Panc1 (cell line): ENCODE data around the gene ALDH2. TPM values are rescaled to one million over a fixed set of nuclear protein-coding genes. Genes with fewer than 3 reads are reported as not detected.

Experiments used
- ATAC-seq: fragments of 200-7000 bp; cut with Tn5 transposase; 2 replicates; pipeline ENCODE4 v1.9.1; 2020; ENCODE audit warnings: mild to moderate bottlenecking, moderate library complexity
- BruUV-seq: library from RNA; stranded (reverse); fragments of 400-500 nt; replicated peaks from 2 replicates; lab custom pipeline; 2021; lab: Mats Ljungman, UMichigan
- CTCF ChIA-PET: fragments of 300-600 bp; sonication (Branson Sonifier 250); formaldehyde crosslinking; loops from one replicate; lab custom pipeline; 2022; ENCODE audit warnings: antibody characterized with exemption; lab: Charles Lee
- POLR2A ChIA-PET: fragments of 300-600 bp; sonication (Branson Sonifier 250); formaldehyde crosslinking; loops from one replicate; lab custom pipeline; 2022; ENCODE audit warnings: antibody characterized with exemption; lab: Charles Lee
- DNase-seq: peaks from one replicate; pipeline ENCODE4 v3.0.0-alpha.2; 2010; ENCODE audit warnings: low read depth, low spot score
- H3K27ac ChIP-seq: 2 replicates; pipeline ENCODE4 v1.5.1; 2011; ENCODE audit warnings: mild to moderate bottlenecking, low read length, inconsistent platforms
- H3K27me3 ChIP-seq: fragments of 200-500 bp; sonication (Bioruptor generic); 2 replicates; pipeline ENCODE4 v1.6.0; 2014; ENCODE audit warnings: low read length, inconsistent platforms; ENCODE audit not compliant: control insufficient read depth, insufficient read depth
- H3K36me3 ChIP-seq: fragments of 200-500 bp; sonication (Bioruptor generic); 2 replicates; pipeline ENCODE4 v1.5.1; 2014; ENCODE audit warnings: inconsistent platforms, mild to moderate bottlenecking, low read length, moderate library complexity; ENCODE audit not compliant: control insufficient read depth, insufficient read depth
- H3K4me1 ChIP-seq: 2 replicates; pipeline ENCODE4 v1.5.1; 2011; ENCODE audit warnings: inconsistent platforms, mild to moderate bottlenecking, low read length, moderate library complexity; ENCODE audit not compliant: control insufficient read depth, insufficient read depth
- H3K4me3 ChIP-seq, 2 experiments: 2 replicates each; pipeline ENCODE4 v1.5.1; 2011 to 2012; ENCODE audit warnings: low read depth in 2 of 2, low read length in 2 of 2, mild to moderate bottlenecking in 2 of 2, inconsistent platforms in 1 of 2, moderate library complexity in 1 of 2
- H3K9me3 ChIP-seq: fragments of 200-500 bp; sonication (Bioruptor generic); 2 replicates; pipeline ENCODE4 v1.5.1; 2014; ENCODE audit warnings: low read depth, mild to moderate bottlenecking, inconsistent platforms, low read length, moderate library complexity; ENCODE audit not compliant: control insufficient read depth, insufficient read depth
- POLR2AphosphoS5 ChIP-seq: IDR thresholded peaks from 2 replicates; pipeline ENCODE4 v1.6.1; 2012; ENCODE audit warnings: mild to moderate bottlenecking, low read depth, low read length, moderate library complexity
- SIN3A ChIP-seq: IDR thresholded peaks from 2 replicates; pipeline ENCODE4 v1.6.1; 2012; ENCODE audit warnings: low read depth, mild to moderate bottlenecking, low read length, moderate library complexity, borderline replicate concordance; ENCODE audit not compliant: insufficient read depth
- TCF7L2 ChIP-seq: IDR thresholded peaks from 2 replicates; pipeline ENCODE4 v1.6.1; 2011; ENCODE audit warnings: mild to moderate bottlenecking, low read depth, low read length, inconsistent platforms
- in situ Hi-C: cut with HindIII; loops from 2 replicates; pipeline ENCODE4 v1.10.0; 2016; ENCODE audit warnings: low sequenced_read_pairs, low pct_unique_long_range_greater_than_20kb
- intact Hi-C: fragments of 100-400 bp; cut with micrococcal nuclease; formaldehyde crosslinking; loops from one replicate; pipeline ENCODE4 v1.10.0; 2022; ENCODE audit not compliant: unreplicated experiment
- total RNA-seq: library from RNA; stranded (reverse); gene quantifications from one replicate; pipeline ENCODE4 v1.2.1, GENCODE V29; 2021; ENCODE audit not compliant: unreplicated experiment
- TF ChIP-seq, protein P1 (sequence below): fragments of 450-650 bp; IDR thresholded peaks from 2 replicates; pipeline ENCODE4 v1.5.1; 2017; ENCODE audit warnings: mild to moderate bottlenecking
- TF ChIP-seq, protein P2 (sequence below), 2 experiments: IDR thresholded peaks; 2 replicates each; pipeline ENCODE4 v1.6.1; 2011 to 2012; ENCODE audit warnings: low read depth in 2 of 2, control low read depth in 1 of 2, low read length in 1 of 2, mild to moderate bottlenecking in 1 of 2, moderate library complexity in 1 of 2; ENCODE audit not compliant: insufficient read depth in 1 of 2

Gene ALDH2
- total RNA-seq, 1 experiment from 2014 or later: 9.0 TPM

DNA sequence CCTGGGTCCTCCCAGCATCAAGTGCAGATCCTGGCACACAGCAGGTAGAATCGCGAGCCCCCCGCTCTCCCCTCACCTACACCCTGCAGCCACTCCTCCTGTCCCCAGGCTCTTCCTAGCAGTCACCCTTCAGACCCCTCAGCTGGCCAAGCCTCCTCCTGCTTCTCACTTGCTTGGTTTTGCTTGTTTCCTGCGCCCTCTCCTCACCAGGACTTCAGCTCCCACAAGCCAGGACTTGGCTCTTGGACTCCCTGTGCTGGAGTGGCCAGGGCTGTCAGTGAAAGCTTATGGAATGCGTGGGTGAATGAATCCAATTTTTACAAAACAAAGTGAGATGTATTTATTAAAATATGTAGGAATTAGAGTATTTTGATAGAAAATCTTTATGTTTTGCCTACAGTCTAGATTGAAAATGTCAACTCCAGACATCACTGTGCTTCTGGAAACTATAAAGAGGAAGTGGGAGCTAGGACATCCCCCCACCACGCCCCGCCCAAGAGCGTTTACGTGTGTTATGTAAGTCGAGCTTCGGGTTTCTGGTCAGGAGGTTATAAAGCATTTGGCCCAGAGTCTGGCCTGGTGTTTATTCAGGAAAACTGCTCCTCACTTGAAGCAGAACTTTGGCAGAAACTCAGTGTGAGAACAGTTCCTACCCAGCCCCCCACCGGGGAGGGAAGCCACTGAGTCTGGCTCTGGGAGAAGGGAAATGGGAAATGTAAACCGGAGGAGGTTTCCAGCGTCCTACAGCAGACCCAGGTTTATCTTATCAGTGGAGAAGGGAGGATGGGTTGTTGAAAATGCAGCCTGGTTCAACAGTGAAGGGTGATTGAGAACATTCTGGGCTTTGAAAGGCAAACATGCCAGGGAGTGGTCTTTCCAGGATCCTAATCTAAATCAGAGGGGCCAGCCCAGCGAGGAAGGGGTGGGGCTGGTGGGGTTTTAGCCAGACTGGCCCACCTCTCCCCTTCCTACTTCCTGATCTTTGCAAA, 8.8 kb downstream of the ALDH2 start:
- BruUV-seq: no TSS peak
- DNase-seq: no peak
- Histone ChIP-seq H3K4me1 (peaks cover 30% of the 10 kb centered on the region), H3K27ac (peak overlapping the region; percentile 65), H3K9me3 (no peaks in the 10 kb centered on the region), H3K4me3 (peak overlapping the region in 1 of 2 experiments; percentile 9; a peak in 2 of 4 replicates), H3K27me3 (no peaks in the 10 kb centered on the region), H3K36me3 (no peaks in the 10 kb centered on the region)
- TF ChIP-seq, protein P1, sequence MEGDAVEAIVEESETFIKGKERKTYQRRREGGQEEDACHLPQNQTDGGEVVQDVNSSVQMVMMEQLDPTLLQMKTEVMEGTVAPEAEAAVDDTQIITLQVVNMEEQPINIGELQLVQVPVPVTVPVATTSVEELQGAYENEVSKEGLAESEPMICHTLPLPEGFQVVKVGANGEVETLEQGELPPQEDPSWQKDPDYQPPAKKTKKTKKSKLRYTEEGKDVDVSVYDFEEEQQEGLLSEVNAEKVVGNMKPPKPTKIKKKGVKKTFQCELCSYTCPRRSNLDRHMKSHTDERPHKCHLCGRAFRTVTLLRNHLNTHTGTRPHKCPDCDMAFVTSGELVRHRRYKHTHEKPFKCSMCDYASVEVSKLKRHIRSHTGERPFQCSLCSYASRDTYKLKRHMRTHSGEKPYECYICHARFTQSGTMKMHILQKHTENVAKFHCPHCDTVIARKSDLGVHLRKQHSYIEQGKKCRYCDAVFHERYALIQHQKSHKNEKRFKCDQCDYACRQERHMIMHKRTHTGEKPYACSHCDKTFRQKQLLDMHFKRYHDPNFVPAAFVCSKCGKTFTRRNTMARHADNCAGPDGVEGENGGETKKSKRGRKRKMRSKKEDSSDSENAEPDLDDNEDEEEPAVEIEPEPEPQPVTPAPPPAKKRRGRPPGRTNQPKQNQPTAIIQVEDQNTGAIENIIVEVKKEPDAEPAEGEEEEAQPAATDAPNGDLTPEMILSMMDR: no peak
- TF ChIP-seq TCF7L2: no peak
- TF ChIP-seq SIN3A: no peak
- no peak for TF ChIP-seq POLR2AphosphoS5
- TF ChIP-seq, protein P2, sequence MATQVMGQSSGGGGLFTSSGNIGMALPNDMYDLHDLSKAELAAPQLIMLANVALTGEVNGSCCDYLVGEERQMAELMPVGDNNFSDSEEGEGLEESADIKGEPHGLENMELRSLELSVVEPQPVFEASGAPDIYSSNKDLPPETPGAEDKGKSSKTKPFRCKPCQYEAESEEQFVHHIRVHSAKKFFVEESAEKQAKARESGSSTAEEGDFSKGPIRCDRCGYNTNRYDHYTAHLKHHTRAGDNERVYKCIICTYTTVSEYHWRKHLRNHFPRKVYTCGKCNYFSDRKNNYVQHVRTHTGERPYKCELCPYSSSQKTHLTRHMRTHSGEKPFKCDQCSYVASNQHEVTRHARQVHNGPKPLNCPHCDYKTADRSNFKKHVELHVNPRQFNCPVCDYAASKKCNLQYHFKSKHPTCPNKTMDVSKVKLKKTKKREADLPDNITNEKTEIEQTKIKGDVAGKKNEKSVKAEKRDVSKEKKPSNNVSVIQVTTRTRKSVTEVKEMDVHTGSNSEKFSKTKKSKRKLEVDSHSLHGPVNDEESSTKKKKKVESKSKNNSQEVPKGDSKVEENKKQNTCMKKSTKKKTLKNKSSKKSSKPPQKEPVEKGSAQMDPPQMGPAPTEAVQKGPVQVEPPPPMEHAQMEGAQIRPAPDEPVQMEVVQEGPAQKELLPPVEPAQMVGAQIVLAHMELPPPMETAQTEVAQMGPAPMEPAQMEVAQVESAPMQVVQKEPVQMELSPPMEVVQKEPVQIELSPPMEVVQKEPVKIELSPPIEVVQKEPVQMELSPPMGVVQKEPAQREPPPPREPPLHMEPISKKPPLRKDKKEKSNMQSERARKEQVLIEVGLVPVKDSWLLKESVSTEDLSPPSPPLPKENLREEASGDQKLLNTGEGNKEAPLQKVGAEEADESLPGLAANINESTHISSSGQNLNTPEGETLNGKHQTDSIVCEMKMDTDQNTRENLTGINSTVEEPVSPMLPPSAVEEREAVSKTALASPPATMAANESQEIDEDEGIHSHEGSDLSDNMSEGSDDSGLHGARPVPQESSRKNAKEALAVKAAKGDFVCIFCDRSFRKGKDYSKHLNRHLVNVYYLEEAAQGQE (IDR thresholded peaks at IDR 0.05; ENCODE audit: insufficient read depth in 1 of 2, low read depth in 2 of 2, low read length in 1 of 2): no peak
- CTCF ChIA-PET: interaction anchor here (0.5 to 1.4 kb wide), 3 partner anchors 21 to 129 kb away, joined by 4 to 5 read pairs (median 5); no protein-coding TSS in a partner anchor
- ATAC-seq: peak; percentile 52
- in situ Hi-C loops: no loop called here
- POLR2A ChIA-PET: interaction anchor here (0.7 to 0.9 kb wide), 2 partner anchors 38 to 58 kb away, joined by 3 read pairs; no protein-coding TSS in a partner anchor
- intact Hi-C loops: no loop called here

DNA sequence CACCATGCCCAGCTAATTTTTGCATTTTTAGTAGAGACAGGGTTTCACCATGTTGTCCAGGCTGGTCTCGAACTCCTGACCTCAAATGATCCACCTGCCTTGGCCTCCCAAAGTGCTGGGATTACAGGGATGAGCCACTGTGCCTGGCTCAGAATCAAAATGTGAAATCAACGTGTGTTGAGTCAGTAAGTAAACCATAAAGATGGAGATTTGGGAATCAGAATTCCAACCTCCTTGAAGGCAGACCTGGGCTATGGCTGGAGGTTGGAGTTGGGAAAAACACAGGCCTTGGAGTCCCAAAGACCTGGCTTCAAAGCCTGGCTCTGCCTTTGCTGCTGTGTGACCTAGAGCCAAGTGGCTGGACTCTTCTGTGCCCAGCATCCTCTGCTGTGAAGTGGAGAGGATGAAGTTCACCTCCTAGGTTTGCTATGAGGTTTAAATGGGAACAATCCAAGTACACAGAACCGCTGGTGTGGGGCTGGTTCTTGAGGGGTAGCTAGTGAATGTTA, 10.2 kb downstream of the ALDH2 start:
- Histone ChIP-seq H3K4me1 (peaks cover 30% of the 10 kb centered on the region), H3K27me3 (no peaks in the 10 kb centered on the region), H3K27ac (no peak overlapping the region), H3K36me3 (no peaks in the 10 kb centered on the region), H3K4me3 (no peak overlapping the region), H3K9me3 (no peaks in the 10 kb centered on the region)
- ChIA-PET CTCF (no interaction called here), POLR2A (interaction anchor here (1.1 kb wide), 1 partner anchor 9 kb away, joined by 4 read pairs; no protein-coding TSS in a partner anchor)
- ATAC-seq: no peak
- intact Hi-C loops (no loop called here), in situ Hi-C loops (no loop called here)
- no TSS peak for BruUV-seq
- TF ChIP-seq SIN3A: no peak
- TF ChIP-seq, protein P1: no peak
- no peak for TF ChIP-seq POLR2AphosphoS5
- TF ChIP-seq TCF7L2: no peak
- TF ChIP-seq, protein P2 (IDR thresholded peaks at IDR 0.05; ENCODE audit: insufficient read depth in 1 of 2, low read depth in 2 of 2, low read length in 1 of 2): no peak
- DNase-seq: no peak
